HG03280 (cell line): ENCODE data around the gene WASF2.

Experiments used
- ATAC-seq: cut with Tn5 transposase; IDR thresholded peaks from one replicate; pipeline ENCODE4 v1.9.1; 2021; ENCODE audit warnings: mild to moderate bottlenecking, moderate library complexity; ENCODE audit not compliant: unreplicated experiment

Gene WASF2

GRCh38 chr1:27363766-27364695, 125.9 kb downstream of the WASF2 start:
- ATAC-seq: no peak

GRCh38 chr1:27361553-27361952, 128.4 kb downstream of the WASF2 start:
- ATAC-seq: no peak

GRCh38 chr1:27361044-27361402, 128.9 kb downstream of the WASF2 start:
- ATAC-seq: no peak

GRCh38 chr1:27360159-27361043, 129.6 kb downstream of the WASF2 start:
- ATAC-seq: no peak

GRCh38 chr1:27359822-27360158, 130.2 kb downstream of the WASF2 start:
- ATAC-seq: no peak

GRCh38 chr1:27358928-27359313, 131.0 kb downstream of the WASF2 start:
- no peak for ATAC-seq

GRCh38 chr1:27358038-27358927, 131.7 kb downstream of the WASF2 start:
- ATAC-seq: no peak

GRCh38 chr1:27357281-27358037, 132.5 kb downstream of the WASF2 start:
- no peak for ATAC-seq

- no peak for ATAC-seq
Observed at GRCh38 chr1:27356619-27357280, 133.2 kb downstream of the WASF2 start.

- ATAC-seq: no peak
Observed at GRCh38 chr1:27356277-27356618, 133.7 kb downstream of the WASF2 start.

GRCh38 chr1:27355683-27356082, 134.3 kb downstream of the WASF2 start:
- ATAC-seq: no peak
